ENCODE results near the gene IGFL1.
"Not testable (repeated sequence)": the region's sequence is repeated elsewhere in the genome, so short reads cannot be mapped to it uniquely, and the experiment has no call there.

IGFL1 gene

GRCh38 chr19:46270521-46271256 lies 41.1 kb downstream of the IGFL1 start:
- DNase-seq (ENCODE audit: low spot score), result no peak

GRCh38 chr19:46271481-46272197 lies 42.1 kb downstream of the IGFL1 start:
- DNase-seq (ENCODE audit: low spot score), result peak; percentile 45

DNA sequence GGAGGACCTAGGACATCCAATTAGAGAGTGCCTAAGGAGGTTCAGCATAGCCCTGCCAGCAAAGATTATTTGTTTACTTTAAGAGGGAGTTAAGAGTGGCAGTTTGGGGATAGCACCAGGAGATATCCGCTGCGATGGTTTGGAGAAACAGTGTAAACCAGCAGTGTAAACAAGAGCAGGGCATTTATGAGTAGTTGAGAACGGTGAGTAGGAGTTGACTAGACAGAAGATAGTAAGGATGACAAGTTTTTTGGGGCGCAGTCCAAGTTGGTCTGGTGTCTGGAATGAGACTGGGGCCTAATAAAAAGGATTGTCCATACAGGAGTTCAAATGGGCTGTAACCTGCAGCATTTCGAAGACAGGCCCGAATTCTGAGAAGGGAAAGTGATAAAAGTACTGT lies 44.4 kb downstream of the IGFL1 start:
- not testable (repeated sequence) for DNase-seq (ENCODE audit: low spot score)

GRCh38 chr19:46279177-46279576 lies 49.6 kb downstream of the IGFL1 start:
- no peak for DNase-seq (ENCODE audit: low spot score)
